CD1c-positive myeloid dendritic cell (primary cell): ENCODE data around the gene DUS4L.

Experiments used
- DNase-seq: peaks from one replicate; pipeline ENCODE4 v3.0.0-alpha.2; 2016; ENCODE audit errors: extremely low spot score

The DUS4L gene

GRCh38 chr7:107613948-107614347 is 50.2 kb downstream of the DUS4L start:
- DNase-seq = no peak

GRCh38 chr7:107614425-107614824 is 50.7 kb downstream of the DUS4L start:
- DNase-seq = no peak

GRCh38 chr7:107615910-107616680 is 52.3 kb downstream of the DUS4L start:
- DNase-seq = no peak

- DNase-seq = peak; percentile 33
Measured at GRCh38 chr7:107622429-107622828, 58.7 kb downstream of the DUS4L start.

- no peak for DNase-seq
Measured at GRCh38 chr7:107622894-107623293, 59.1 kb downstream of the DUS4L start.

- DNase-seq = no peak
Measured at GRCh38 chr7:107627002-107627401, 63.2 kb downstream of the DUS4L start.
